GM21717 (cell line): ENCODE data around the gene FAF1.
"Not testable (repeated sequence)": the region's sequence is repeated elsewhere in the genome, so short reads cannot be mapped to it uniquely, and the experiment has no call there.

Experiments
- ATAC-seq: cut with Tn5 transposase; IDR thresholded peaks from one replicate; pipeline ENCODE4 v1.9.1; 2021; ENCODE audit warnings: mild to moderate bottlenecking, moderate library complexity; ENCODE audit not compliant: unreplicated experiment

FAF1 gene

DNA sequence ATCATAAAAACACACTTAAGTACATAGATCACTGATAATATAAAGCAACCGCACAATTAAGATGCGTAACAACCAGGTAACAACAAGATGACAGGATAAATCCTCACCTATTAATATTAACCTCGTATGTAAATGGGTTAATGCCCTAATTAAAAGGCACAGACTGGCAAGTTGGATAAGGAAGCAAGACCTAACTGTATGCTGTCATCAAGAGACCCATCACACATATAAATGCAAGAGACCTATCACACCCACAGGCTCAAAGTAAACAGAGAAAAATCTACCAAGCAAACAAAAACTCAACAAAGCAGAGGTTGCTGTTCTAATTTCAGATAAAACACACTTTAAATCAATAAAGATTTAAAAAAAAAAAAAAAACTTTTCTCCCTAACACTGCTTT, 151.8 kb downstream of the FAF1 start:
- ATAC-seq = no peak

DNA sequence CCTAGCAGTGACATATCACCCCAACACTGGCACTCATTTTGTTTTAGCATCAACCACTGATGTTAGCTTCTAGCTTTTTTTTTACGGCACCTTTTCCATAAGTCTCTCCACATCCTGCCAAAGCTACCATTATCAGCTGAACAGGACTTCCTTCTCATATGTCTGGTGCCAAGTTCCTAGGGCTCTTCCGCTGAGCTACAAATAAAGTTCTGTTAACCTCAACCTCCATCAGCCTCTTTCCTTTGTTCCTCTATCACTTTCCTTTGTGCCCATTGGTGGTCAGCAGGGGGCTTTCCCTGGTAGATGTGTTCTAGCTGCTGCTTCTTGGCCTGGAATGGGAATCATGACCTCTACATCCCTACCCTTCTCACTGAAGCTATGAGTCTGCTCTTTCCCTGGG, 163.8 kb downstream of the FAF1 start:
- ATAC-seq = no peak

DNA sequence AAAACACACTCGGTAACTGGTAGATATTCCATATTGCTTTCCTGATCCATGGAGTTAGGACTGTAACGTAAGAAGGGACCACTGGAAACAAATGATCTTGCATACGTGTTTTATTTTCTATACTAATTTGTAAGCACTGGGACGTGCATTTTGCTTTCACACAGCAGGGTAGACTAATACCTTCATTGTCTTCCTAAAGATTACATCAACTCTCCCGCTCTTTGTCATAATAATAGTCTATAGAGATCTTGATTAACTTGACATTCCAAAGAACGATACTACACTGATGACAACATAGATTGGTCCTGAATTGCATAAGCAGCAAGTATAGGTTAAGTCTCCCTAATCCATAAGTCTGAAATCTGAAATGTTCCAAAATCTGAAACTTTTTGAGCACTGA, 166.5 kb downstream of the FAF1 start:
- no peak for ATAC-seq

DNA sequence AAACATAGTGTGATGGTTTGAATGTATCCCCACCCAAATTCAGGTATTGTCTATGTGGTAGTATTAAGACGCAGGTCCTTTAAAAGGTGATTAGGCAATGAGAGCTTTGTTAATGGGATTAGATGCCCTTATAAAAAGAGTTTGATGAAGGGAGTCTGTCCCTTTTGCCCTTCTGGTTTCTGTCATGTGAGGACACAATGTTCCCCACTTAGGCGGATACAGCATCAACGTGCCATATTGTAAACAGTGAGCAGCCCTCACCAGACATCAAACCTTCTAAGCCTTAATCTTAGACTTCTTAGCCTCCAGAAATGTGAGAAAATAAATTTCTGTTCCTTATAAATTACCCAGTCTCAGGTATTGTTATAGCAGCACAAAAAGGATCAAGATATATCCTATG, 172.8 kb downstream of the FAF1 start:
- no peak for ATAC-seq

DNA sequence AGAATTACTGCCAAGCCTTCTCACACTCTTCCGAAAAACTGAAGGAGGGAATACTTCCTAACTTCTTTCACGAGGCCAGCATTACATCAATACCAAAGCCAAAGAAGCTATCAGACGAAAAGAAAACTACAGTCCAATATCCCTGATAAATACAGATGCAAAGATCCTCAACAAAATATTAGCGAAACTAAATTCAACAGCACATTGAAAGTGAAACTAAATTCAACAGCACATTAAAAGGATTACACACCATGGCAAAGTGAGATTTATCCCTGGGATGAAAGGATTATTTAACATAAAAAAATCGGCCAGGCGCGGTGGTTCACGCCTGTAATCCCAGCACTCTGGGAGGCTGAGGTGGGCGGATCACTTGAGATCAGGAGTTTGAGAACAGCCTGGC, 176.8 kb downstream of the FAF1 start:
- no peak for ATAC-seq

DNA sequence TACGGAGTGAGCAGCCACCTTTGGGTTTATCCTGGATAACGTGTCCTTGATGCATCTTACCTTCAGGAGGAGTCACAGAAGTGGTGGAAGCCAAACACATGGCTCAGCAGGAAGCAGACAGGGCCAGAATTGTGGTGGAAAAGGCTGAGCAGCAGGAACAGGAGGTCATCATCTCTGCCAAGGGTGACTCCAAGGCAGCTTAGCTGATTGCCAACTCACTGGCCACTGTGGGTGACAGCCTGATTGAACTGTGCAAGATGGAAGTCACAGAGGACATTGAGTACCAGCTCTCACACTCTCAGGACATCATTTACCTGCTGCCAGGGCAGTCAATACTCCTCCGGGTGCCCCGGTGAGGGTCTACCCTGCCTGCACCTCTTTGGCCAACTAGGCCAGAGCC, 179.3 kb downstream of the FAF1 start:
- ATAC-seq = no peak

DNA sequence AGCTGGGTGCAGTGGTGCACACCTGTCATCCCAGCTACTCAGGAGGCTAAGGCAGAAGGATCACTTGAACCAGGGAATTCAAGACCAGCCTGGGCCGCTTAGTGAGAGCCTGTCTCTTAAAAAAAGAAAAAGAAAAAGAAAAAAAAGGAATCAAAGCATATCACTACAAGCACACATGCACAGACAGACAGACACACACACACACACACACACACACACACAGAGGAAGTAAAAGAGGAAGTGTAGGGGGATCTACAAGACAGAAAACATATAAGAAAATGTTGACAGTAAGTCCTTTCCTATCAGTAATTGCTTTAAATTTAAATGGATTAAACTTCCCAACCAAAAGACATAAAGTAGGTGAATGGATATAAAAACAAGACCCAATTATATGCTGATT, 180.3 kb downstream of the FAF1 start:
- ATAC-seq = no peak

DNA sequence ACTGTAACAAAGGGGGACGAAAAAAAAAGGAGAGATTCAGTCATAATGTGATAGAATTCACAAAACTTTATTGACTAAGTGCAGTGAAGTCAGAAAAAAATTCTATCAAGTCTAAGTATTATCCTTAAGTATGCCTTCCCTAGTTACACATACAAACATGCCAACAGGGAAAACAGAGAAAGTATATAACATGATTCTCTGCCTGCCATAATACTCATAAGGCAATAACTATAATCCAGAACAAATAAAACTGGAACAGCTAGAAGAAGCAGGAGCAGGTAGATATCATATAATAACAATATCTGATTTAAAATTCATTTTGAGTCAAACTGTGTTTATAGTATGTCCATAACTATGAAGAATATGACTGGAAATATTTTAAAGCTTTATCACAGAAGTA, 184.3 kb downstream of the FAF1 start:
- no peak for ATAC-seq

DNA sequence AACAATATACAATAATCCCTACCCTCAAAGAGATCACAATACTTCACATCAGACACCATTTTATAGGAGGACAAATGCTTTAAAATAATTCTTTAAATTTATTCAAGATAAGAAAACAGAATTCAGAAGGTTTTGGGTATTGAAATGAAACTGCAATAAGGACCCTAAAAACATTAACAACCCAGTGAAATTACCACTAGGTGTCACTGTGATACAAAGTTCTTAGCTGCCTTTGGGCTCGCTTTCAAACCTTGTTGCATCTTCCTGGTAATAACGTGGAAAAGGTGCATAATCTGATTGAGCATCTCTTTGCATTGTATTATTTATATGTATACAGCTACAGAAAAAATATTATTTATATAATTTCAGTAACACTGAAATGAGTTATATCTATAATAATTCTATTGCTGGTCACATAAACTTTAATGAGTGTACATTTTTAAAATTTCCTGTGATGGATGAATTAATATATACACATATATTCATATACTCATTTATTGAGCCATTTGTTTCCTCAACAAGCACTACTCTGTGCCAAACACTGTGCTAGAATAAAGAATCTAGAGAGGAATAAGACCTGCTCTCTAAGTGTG, 185.2 kb downstream of the FAF1 start:
- ATAC-seq = no peak

DNA sequence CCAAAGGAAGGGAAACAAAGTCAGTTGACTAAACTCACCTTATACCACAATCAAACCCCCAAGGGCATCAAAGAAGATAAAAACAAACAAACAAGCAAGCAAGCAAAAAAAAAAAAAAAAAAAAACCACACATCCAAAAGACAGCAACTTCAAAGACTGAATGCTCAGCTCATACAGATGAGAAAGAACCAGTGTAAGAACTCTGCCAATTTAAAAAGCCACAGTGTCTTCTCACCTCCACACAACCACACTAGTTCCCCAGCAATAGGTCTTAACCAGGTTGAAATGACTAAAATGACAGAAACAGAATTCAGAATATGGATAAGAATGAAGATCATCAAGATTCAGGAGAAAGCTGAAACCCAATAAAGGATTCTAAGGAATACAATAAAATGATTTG, 193.4 kb downstream of the FAF1 start:
- ATAC-seq = no peak

DNA sequence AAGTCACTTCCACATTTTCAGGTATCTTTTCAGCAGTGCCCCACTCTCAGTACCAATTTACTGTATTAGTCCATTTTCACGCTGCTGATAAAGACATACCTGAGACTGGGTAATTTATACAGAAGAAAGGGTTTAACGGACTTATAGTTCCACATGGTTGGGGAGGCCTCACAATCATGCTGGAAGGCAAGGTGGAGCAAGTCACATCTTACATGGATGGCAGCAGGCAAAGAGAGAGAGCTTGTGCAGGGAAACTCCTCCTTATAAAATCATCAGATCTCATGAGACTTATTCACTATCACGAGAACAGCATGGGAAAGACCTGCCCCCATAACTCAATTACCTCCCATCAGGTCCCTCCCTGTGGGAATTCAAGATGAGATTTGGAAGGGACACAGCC, 203.5 kb downstream of the FAF1 start:
- ATAC-seq = not testable (repeated sequence)

DNA sequence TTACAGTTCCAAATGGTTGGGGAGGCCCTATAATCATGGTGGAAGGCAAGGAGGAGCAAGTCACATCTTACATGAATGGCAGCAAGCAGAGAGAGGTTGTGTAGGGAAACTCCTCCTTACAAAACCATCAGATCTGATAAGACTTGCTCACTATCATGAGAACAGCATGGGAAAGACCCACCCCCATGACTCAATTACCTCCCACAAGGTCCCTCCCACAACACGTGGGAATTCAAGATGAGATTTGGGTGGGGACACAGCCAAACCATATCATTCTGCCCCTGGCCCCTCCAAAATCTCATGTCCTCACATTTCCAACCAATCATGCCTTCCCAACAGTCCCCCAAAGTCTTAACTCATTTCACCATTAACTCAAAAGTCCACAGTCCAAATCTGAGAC, 205.3 kb downstream of the FAF1 start:
- ATAC-seq = not testable (repeated sequence)

DNA sequence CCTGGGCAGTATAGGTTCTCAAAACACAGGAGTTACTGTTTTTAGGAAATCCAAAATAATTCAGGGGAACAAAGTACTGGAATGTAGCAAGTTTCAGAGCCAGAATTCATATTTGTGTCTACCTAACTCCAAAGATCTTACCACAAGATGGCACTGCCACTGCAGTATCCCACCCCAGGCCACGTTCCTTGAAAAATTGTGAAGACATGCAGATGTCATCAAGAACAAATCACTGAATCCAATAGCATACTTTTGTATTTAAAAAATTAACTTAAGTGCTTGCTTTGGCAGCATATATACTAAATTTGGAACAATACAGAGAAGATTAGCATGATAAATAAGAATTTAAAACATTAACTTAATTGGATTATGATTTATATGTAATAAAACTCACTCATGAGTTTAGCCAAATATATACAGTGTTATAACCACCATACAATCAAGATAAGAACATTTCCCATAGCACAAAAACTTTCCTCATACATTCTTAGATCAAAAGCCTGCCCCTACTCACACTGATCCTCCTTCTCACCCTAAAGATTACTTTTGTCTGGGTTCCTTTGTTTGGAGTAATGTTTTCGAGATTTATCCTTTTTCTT, 209.9 kb downstream of the FAF1 start:
- no peak for ATAC-seq

DNA sequence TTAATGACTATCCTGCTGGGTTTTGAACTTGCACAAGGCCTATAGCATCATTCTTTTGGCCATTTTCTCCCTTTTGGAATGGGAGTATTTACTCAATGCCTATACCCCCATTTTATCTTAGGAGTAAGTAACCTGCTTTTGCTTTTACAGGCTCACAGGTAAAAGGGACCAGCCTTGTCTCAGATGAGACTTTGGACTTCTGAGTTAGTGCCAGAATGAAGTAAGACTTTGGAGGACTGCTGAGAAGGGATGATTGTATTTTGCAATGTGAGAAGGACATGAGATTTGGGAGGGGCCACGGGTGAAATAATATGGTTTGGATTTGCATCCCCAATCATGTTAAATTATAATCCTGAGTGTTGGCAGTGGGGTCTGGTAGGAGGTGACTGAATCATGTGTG, 212.7 kb downstream of the FAF1 start:
- ATAC-seq = no peak

DNA sequence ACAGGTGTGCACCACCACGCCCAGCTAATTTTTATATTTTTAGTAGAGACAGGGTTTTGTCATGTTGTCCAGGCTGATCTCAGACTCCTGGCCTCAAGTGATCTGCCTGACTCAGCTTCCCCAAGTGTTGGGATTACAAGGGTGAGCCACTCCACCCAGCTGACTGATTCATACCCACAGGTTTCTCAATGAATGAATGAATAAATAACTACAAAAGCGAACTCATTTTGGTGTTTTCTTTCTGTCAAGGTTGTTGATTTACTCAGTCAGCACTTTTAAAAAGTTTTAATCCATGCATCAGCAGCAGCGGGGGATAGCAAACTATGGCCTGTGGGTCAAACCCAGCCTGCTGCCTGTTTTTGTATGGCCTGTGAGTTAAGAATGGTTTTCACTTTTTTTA, 217.5 kb downstream of the FAF1 start:
- ATAC-seq = no peak

DNA sequence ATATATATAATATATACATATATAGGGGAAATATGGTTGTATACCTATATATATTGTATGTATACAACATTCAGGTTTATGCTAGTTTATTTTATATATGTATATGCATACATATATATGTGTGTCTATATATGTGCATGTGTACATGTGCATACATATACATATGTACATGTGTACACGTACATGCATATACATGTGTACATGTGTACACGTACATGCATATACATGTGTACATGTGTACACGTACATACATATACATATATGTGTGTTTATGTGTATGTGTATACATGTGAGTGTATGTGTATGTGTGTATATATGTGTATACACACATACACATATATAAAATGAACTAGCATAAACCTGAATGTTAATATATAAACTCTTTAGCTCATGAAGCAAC, 220.9 kb downstream of the FAF1 start:
- no peak for ATAC-seq

DNA sequence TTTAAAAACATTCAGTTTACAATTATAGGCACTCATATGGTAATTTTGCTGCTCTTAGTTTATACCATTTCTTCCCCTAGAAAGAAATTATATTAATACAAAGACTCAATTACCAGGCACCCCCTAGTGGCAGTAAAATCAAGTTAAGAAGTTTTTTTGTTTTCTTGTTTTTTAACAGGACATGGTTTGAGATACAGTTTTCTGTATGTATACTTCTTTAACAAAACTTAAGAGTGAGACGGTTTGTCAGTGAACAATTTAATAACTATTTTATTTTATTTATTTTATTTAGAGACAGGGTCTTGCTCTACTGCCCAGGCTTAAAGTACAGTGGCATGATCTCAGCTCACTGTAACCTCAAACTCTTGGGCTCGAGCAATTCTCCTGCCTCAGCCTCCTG, 224.6 kb downstream of the FAF1 start:
- ATAC-seq = no peak

DNA sequence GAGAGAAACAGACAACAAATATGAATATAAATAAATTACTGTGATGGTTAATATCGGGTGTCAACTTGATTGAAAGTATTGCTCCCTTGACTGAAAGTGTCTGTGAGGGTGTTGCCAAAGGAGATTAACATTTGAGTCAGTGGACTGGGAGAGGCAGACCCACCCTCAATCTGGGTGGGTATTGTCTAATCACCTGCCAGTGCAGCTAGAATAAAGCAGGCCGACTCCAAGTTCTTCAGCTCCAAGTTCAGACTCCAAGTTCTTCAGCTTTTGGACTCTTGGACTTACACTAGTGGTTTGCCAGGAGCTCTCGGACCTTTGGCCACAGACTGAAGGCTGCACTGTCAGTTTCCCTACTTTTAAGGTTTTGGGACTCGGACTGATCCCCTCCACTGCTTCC, 232.5 kb downstream of the FAF1 start:
- ATAC-seq = not testable (repeated sequence)

DNA sequence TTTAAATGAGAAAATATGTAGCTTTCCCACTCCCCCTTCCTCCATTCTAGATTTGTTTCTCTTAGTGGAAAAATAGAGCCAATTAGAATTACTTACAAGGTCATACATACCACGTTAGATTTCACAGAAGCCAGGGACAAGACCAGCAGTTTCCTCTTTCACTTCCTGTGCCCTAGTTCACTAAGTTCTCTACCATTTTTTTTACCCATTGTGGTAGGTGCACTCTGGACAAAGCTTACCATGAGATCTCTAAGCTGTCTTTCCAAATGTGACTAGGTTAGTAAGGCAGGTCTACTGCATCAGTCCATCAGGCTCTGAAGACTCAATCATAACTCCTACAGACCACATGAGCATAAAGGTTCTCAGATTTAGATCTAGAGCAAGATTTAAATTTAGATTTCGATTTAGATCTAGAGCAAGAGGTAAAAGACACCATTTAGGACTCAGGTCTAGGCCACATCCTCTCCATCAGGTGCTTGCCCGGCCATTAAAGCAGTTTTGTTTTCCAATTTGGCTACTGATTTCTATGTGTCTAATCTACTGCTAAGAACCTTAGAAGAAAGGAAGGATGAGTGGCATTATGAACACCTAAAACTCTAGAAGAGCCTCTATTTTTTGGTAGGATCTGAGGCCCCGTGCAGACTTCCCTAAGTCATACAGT, 235.3 kb downstream of the FAF1 start:
- ATAC-seq = peak; percentile 84

DNA sequence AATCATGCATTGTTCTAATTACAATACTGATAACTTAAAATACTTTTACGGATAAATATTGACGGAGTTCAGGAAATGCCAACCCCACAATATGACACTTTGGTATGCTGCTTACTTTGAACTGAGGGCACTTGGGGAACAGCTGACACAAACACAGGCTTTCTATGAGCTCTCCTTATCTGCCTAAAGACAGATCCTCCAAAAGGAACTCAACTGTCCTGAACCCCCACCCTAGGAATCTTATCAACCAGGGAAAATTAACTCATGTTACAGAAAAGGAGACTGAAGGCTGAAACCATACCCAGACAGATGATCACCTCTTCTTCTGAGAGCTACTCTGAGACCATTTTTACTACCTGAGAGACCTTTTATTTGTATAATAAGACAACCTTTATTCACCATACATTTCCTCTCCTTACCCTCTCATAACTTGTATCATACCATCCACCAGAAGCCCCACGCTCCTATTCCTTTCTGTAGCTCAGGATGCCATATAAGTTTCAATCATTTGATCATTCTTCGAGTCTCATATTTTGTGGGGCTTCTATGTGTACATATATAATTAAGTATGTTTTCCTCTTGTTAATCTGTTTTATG, 239.5 kb downstream of the FAF1 start:
- no peak for ATAC-seq

DNA sequence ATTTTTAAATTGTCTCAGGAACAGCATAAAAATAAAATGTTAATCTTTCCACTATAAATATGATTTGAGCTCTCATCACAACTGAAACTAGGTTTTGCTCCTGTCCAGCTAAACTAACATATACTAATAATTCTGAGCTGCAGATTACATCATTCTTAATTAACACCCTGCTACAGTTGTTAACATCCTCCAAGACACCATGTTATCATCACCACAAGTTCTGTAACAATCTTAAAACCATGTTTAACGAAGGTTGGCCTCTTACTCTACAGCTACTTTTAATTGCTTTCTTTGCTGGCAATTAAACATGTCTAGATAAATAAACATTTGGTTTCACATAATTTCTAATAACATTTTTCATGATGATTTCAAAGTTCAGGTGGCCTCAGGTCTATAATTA, 240.9 kb downstream of the FAF1 start:
- ATAC-seq = no peak

DNA sequence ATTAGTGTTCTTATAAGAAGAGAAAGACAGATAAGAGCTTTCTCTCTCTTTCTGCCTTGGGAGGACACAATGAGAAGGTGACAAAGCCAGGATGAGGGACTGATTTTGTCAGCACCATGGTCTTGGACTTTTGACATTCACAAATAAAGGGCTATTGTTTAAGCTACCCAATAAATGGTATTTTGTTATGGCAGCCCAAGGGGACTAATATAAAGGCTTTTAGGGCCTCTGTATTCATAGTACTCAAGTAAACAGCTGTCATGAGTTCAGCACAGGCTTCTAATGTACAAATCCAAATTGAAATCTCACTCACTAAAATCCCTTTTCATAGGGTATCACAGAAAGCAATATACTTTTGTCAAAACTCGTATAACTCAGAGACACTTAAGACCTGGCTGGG, 242.7 kb downstream of the FAF1 start:
- no peak for ATAC-seq
